KOPT-K1 (cell line): ENCODE results near the gene ASPG.

Experiments
- H3K27ac ChIP-seq: fragments of 200-600 bp; sonication (generic); 2 replicates; pipeline ENCODE4 v1.5.1; 2016; ENCODE audit warnings: antibody characterized with exemption, mild to moderate bottlenecking, low read depth, low read length; ENCODE audit not compliant: poor library complexity, severe bottlenecking
- H3K36me3 ChIP-seq: fragments of 200-600 bp; sonication (generic); 2 replicates; pipeline ENCODE4 v1.5.1; 2017; ENCODE audit warnings: antibody characterized with exemption, mild to moderate bottlenecking, low read length, moderate library complexity; ENCODE audit not compliant: insufficient read depth
- H3K9me3 ChIP-seq: fragments of 200-600 bp; sonication (generic); 2 replicates; pipeline ENCODE4 v1.5.1; 2017; ENCODE audit warnings: antibody characterized with exemption, low read length, mild to moderate bottlenecking; ENCODE audit not compliant: insufficient read depth, poor library complexity, severe bottlenecking

The ASPG gene

GRCh38 chr14:104138098-104138717 is 52.7 kb downstream of the ASPG start, which contains the start of gene KIF26A:
TSS of gene KIF26A (plus strand) at chr14:104138587. CDS start at chr14:104138723, 136 bp downstream.
- no peaks in the 10 kb centered on the region for H3K9me3 ChIP-seq
- H3K36me3 ChIP-seq, result no peaks in the 10 kb centered on the region
- no peak within 1 kb of the TSS for H3K27ac ChIP-seq

GRCh38 chr14:104138718-104139459 is 53.4 kb downstream of the ASPG start:
- H3K36me3 ChIP-seq, result no peaks in the 10 kb centered on the region
- no peaks in the 10 kb centered on the region for H3K9me3 ChIP-seq
- H3K27ac ChIP-seq, result no peak overlapping the region

- Histone ChIP-seq H3K36me3 (no peaks in the 10 kb centered on the region), H3K27ac (no peak overlapping the region), H3K9me3 (no peaks in the 10 kb centered on the region)
Measured at GRCh38 chr14:104139460-104140212, 54.1 kb downstream of the ASPG start.

- no peak overlapping the region for H3K27ac ChIP-seq
- no peaks in the 10 kb centered on the region for H3K9me3 ChIP-seq
- no peaks in the 10 kb centered on the region for H3K36me3 ChIP-seq
Measured at GRCh38 chr14:104140213-104140462, 54.6 kb downstream of the ASPG start.

GRCh38 chr14:104140463-104141331 is 55.2 kb downstream of the ASPG start:
- no peak overlapping the region for H3K27ac ChIP-seq
- H3K9me3 ChIP-seq, result no peaks in the 10 kb centered on the region
- no peaks in the 10 kb centered on the region for H3K36me3 ChIP-seq

GRCh38 chr14:104141621-104142091 is 56.2 kb downstream of the ASPG start:
- no peak overlapping the region for H3K27ac ChIP-seq
- no peaks in the 10 kb centered on the region for H3K36me3 ChIP-seq

GRCh38 chr14:104142136-104142945 is 56.8 kb downstream of the ASPG start:
- H3K36me3 ChIP-seq, result no peaks in the 10 kb centered on the region
- H3K9me3 ChIP-seq, result no peaks in the 10 kb centered on the region
- no peak overlapping the region for H3K27ac ChIP-seq

More at GRCh38 chr14:104141621-104142091, 56.2 kb downstream of the ASPG start:
- H3K9me3 ChIP-seq, result no peaks in the 10 kb centered on the region

- Histone ChIP-seq H3K27ac (no peak overlapping the region), H3K36me3 (no peaks in the 10 kb centered on the region)
Measured at GRCh38 chr14:104142946-104143470, 57.5 kb downstream of the ASPG start.

GRCh38 chr14:104143521-104144452 is 58.3 kb downstream of the ASPG start:
- Histone ChIP-seq H3K27ac (no peak overlapping the region), H3K9me3 (no peaks in the 10 kb centered on the region), H3K36me3 (no peaks in the 10 kb centered on the region)

More at GRCh38 chr14:104142946-104143470, 57.5 kb downstream of the ASPG start:
- no peaks in the 10 kb centered on the region for H3K9me3 ChIP-seq

GRCh38 chr14:104144453-104144790 is 58.9 kb downstream of the ASPG start:
- no peak overlapping the region for H3K27ac ChIP-seq
- H3K9me3 ChIP-seq, result no peaks in the 10 kb centered on the region
- H3K36me3 ChIP-seq, result no peaks in the 10 kb centered on the region

GRCh38 chr14:104144911-104145825 is 59.7 kb downstream of the ASPG start:
- H3K27ac ChIP-seq, result no peak overlapping the region
- H3K36me3 ChIP-seq, result no peaks in the 10 kb centered on the region
- H3K9me3 ChIP-seq, result no peaks in the 10 kb centered on the region

GRCh38 chr14:104145826-104146601 is 60.5 kb downstream of the ASPG start:
- Histone ChIP-seq H3K27ac (no peak overlapping the region), H3K36me3 (no peaks in the 10 kb centered on the region), H3K9me3 (no peaks in the 10 kb centered on the region)
